GM19035 (cell line): Measurements from ENCODE around the gene TNFAIP8L1.
"Not testable (repeated sequence)": the region's sequence is repeated elsewhere in the genome, so short reads cannot be mapped to it uniquely, and the experiment has no call there.

Experiments
- ATAC-seq: cut with Tn5 transposase; IDR thresholded peaks from one replicate; pipeline ENCODE4 v1.9.1; 2021; ENCODE audit not compliant: unreplicated experiment

Gene TNFAIP8L1

DNA sequence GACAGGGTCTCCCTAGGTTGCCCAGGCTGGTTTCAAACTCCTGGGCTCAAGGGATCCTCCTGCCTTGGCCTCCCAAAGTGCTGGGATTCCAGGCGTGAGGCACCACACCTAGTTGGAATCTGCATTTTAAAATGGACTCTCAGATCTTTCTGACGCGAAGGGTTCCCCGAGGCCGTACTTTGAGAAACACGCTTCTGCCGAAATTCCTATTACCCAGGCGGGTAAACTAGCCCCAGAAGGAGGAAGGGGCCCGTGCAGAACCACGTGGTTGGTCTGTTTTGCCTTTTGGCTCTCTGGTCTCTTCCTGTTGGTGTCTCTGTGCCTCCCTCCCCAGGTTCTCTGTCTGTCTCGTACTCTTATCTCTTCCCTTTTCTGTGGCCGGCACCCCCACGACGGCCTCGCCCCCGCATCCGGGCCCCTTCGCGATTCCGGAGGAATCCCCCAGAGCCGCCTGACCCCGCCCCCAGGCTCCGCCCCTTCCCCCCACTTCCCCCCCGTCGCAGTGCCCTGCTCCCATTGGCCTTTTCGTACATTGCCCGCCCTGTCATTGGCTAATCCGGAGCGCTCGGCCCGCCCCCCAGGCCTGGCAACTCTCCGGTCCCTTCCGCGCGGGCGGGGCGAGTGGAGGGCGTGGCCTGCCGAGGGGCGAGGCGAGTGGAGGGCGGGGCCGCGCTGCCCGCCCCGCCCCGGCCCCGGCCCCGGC, at the start of gene TNFAIP8L1:
Gene TNFAIP8L1 (plus strand): TSS at position 689 of the 703 bp plus-strand sequence. CDS start 12,354 bp downstream, outside the sequence.
- ATAC-seq = peak; percentile 79

- no peak for ATAC-seq
Measured at GRCh38 chr19:4589579-4590410, 49.5 kb upstream of the TNFAIP8L1 start.

- ATAC-seq = no peak
Measured at GRCh38 chr19:4590559-4590958, 48.8 kb upstream of the TNFAIP8L1 start.

- no peak for ATAC-seq
Measured at GRCh38 chr19:4591320-4591719, 48.0 kb upstream of the TNFAIP8L1 start.

DNA sequence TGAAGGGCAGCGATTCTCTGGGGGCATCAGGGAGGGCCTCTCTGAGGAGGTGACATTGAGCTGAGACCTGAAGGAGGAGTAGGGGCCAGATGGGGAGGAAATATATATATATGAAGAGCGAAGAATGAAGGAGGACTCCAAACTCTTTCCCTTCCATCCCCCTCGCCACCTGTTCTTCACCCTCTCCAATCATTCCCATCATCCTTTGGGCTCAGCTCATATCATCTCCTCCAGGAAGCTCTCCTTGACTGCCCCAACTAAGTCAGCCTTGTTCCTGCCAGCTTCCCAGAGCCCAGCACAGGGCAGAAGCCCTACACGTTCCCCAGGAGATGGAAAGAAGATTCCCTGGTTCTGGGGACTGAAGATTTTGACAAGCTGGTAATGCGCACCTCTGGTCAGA, 46.9 kb upstream of the TNFAIP8L1 start:
- ATAC-seq = no peak

- ATAC-seq = no peak
Measured at GRCh38 chr19:4593409-4593851, 45.9 kb upstream of the TNFAIP8L1 start.

- ATAC-seq = no peak
Measured at GRCh38 chr19:4594201-4594600, 45.1 kb upstream of the TNFAIP8L1 start.

DNA sequence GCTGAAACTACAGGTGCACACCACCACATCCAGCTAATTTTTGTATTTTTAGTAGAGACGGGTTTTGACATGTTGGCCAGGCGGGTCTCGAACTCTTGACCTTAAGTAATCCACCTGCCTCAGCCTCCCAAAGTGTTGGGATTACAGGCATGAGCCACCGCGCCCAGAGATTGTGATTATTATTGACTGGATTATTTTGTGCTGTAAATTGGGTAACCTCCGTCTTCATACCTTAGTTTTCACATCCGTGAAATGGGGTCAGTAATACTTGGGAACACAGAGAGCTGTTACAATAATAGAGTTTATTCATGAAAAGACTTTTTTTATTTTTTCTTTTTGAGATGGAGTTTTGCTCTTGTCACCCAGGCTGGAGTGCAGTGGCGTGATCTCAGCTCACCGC, 44.2 kb upstream of the TNFAIP8L1 start:
- not testable (repeated sequence) for ATAC-seq

- no peak for ATAC-seq
Measured at GRCh38 chr19:4596033-4596904, 43.0 kb upstream of the TNFAIP8L1 start.

GRCh38 chr19:4597278-4597974, 41.9 kb upstream of the TNFAIP8L1 start:
- ATAC-seq = no peak

- ATAC-seq = no peak
Measured at GRCh38 chr19:4597975-4598671, 41.2 kb upstream of the TNFAIP8L1 start.

DNA sequence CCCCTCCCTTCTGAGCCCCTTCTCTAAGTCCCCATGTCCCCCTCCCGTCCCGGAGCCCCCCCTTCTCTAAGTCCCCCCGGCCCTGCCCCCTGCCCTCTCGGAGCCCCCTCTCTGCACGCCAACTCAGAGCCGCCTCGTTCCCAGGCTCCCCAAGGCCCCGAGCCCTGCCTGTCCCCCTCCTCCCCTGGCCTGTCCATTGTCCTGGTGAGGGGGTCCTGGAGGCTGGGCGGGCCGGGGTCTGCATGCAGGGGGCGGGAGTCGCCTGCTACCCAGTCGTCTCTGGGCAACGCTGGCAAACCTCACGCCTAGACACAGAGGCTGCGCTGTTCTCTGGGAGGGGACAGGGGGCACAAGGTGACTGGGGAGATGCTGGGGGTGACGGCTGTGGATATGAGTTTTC, 40.6 kb upstream of the TNFAIP8L1 start:
- ATAC-seq = no peak

GRCh38 chr19:4600082-4600481, 39.2 kb upstream of the TNFAIP8L1 start:
- ATAC-seq = no peak

GRCh38 chr19:4600893-4601292, 38.4 kb upstream of the TNFAIP8L1 start:
- ATAC-seq = no peak

DNA sequence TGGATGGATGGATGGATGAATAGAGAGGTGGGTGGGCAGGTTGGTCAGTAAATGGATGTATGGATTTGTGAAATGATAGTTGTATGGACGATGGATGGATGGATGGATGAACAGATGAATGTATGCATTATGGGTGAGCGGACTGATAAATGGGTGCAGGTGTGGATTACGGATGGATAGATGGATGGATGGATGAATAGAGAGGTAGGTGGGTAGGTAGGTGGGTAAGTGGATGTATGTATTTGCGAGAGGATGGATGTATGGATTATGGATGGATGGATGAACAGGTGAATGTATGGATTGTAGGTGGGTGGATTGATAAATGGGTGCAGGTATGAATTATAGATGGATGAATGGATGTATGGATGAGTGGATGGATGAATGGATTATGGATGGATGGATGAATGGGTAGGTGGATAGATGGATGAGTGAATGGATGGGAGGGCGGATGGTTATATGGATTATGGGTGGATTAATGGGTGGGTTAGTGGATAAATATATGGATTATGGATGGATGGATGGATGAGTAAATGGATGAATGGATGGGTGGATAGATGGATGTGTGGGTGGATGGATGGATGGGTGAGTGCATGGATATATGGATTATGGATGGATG, 37.0 kb upstream of the TNFAIP8L1 start:
- ATAC-seq = no peak

DNA sequence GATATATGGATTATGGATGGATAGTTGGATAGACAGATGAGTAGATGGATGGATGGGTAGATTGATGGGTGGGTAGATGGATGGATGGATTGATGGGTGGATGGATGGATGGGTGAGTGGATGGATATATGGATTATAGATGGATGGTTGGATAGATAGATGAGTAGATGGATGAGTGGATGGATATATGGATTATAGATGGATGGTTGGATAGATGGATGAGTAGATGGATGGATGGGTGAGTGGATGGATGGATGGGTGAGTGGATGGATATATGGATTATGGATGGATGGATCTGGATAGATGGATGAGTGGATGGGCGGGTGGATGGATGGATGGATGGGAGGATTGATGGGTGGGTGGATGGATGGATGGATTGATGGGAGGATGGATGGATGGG, 36.4 kb upstream of the TNFAIP8L1 start:
- ATAC-seq = no peak

GRCh38 chr19:4604912-4605311, 34.4 kb upstream of the TNFAIP8L1 start:
- no peak for ATAC-seq

GRCh38 chr19:4606181-4606580, 33.1 kb upstream of the TNFAIP8L1 start:
- ATAC-seq = no peak

GRCh38 chr19:4606921-4607678, 32.2 kb upstream of the TNFAIP8L1 start:
- ATAC-seq = no peak
